Cardiac muscle cell (in vitro differentiated cells and primary cell): ENCODE measurements around the gene RAPGEF1. TPM values are rescaled to one million over a fixed set of nuclear protein-coding genes. Genes with fewer than 3 reads are reported as not detected.
A peak's percentile ranks its signal among the peaks of the same experiment; 100 is the strongest.

Experiments used
- DNase-seq, 2 donors: peaks; one replicate each; pipeline versions ENCODE4 v3.0.0 to v3.0.0-alpha.2; 2010 to 2017; ENCODE audit warnings: low read depth in 1 of 2, low spot score in 1 of 2
- H3K27ac ChIP-seq: fragments of 200-600 bp; sonication (generic); 2 replicates; pipeline ENCODE4 v1.5.1; 2016
- H3K27me3 ChIP-seq: fragments of 200-600 bp; sonication (generic); 2 replicates; pipeline ENCODE4 v1.6.0; 2016; ENCODE audit warnings: control low read depth
- H3K36me3 ChIP-seq: fragments of 200-600 bp; sonication (generic); 2 replicates; pipeline ENCODE4 v1.5.1; 2016; ENCODE audit warnings: control low read depth
- H3K4me1 ChIP-seq: fragments of 200-600 bp; sonication (generic); 2 replicates; pipeline ENCODE4 v1.8.1; 2017; ENCODE audit warnings: low read depth, mild to moderate bottlenecking, mixed run types
- H3K4me3 ChIP-seq: fragments of 200-600 bp; sonication (generic); 2 replicates; pipeline ENCODE4 v1.5.1; 2016; ENCODE audit warnings: mild to moderate bottlenecking
- H3K9me3 ChIP-seq: fragments of 200-600 bp; sonication (generic); 2 replicates; pipeline ENCODE4 v1.5.1; 2017; ENCODE audit warnings: low read depth, mild to moderate bottlenecking, control low read depth
- polyA plus RNA-seq: library from polyadenylated mRNA; unstranded; fragments of >200 nt; fragmentation: Nextera tagmentation; extraction: Ambion mirVana; gene quantifications from 2 replicates; pipeline ENCODE4 v1.2.1, GENCODE V29; 2016
- total RNA-seq: library from RNA; depleted of rRNA; stranded (reverse); fragments of >200 nt; gene quantifications from 2 replicates; pipeline ENCODE4 v1.2.3, GENCODE V29; 2016
- TF ChIP-seq, protein P1 (sequence below): IDR thresholded peaks from 2 replicates; pipeline ENCODE4 v1.5.1; 2012; ENCODE audit warnings: low read depth, mild to moderate bottlenecking, low read length

Gene RAPGEF1
- total and polyA plus RNA-seq, 2 experiments from 2014 or later: 42.1 to 51.1 TPM

DNA sequence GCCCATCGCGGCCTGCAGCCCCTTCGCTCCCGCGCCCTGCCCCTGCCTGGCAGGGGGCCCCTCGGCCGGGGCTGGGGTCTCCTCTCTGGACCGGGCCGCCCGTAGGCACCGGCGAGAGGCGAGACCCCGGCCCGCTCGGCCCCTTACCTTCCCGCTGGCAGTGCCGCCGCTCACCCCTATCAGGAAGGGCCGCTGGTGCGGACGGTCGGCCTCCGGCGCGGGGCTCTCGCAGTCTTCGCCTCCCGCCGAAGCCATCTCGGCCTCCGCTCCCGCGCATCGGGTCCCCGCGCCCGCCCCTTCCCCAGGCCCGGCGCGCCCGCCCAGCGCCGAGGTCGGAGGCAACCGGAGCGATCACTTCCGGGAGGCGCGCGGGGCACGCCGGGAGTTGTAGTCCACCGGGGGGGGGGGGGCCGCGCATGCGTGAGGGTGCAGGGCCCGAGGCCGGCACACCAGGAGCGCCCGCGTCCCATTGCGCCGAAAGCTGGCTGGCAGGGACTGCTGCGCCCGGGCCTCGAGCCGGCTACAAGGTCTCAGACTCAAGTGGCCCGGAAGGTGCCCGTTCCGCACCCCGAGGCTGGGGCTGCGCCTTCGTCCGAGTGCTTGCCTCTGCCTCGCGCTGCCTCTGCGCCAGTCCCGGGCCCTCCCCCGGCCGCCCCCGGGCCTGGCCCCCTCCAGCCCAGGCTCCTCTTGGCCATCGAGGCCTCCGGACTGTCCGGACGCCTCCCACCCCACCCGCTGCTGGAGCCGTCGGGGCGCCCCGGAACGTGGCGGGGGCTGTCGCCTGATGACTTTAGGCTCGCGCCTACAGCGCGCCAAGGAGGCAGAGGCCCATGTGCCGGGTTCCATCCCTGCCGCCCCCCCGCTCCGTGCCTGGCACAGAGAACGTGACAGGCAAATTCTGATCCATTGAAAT is 208.7 kb downstream of the RAPGEF1 start, which contains the start of gene UCK1:
Gene UCK1 (minus strand): TSS at position 344 of the 913 bp plus-strand sequence. CDS start 89 bp downstream, at position 255.
- H3K27me3 ChIP-seq: no peaks in the 10 kb centered on the region
- H3K9me3 ChIP-seq: no peaks in the 10 kb centered on the region
- peaks cover 7% of the 10 kb centered on the region for H3K36me3 ChIP-seq
- H3K27ac ChIP-seq: peak within 1 kb of the TSS; percentile 47
- DNase-seq: peak; percentile 87 to 92
- H3K4me1 ChIP-seq: peaks cover 5% of the 10 kb centered on the region
- H3K4me3 ChIP-seq: peak within 1 kb of the TSS; percentile 92
- TF ChIP-seq, protein P1, sequence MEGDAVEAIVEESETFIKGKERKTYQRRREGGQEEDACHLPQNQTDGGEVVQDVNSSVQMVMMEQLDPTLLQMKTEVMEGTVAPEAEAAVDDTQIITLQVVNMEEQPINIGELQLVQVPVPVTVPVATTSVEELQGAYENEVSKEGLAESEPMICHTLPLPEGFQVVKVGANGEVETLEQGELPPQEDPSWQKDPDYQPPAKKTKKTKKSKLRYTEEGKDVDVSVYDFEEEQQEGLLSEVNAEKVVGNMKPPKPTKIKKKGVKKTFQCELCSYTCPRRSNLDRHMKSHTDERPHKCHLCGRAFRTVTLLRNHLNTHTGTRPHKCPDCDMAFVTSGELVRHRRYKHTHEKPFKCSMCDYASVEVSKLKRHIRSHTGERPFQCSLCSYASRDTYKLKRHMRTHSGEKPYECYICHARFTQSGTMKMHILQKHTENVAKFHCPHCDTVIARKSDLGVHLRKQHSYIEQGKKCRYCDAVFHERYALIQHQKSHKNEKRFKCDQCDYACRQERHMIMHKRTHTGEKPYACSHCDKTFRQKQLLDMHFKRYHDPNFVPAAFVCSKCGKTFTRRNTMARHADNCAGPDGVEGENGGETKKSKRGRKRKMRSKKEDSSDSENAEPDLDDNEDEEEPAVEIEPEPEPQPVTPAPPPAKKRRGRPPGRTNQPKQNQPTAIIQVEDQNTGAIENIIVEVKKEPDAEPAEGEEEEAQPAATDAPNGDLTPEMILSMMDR: no peak

DNA sequence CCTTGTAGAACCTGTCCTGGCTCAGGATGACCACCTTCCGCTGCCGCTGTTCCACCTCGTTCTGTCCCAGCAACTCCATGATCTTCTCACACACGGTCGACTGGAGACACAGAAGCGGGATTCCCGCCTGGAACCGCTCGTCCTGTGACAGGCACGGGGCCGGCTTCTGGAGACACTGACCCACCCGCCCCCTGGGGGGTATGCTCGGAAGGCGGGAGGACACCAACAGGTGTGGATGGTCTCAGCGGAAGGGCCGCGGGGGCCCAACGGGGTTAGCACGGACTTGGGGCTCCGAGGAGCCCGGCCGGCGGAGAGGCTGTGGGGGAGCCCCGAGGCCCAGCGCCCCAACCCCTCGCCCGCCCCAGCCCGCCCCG is 209.3 kb downstream of the RAPGEF1 start:
- DNase-seq: peak; percentile 34 to 50
- Histone ChIP-seq H3K4me1 (peaks cover 5% of the 10 kb centered on the region), H3K9me3 (no peaks in the 10 kb centered on the region), H3K27me3 (no peaks in the 10 kb centered on the region), H3K4me3 (peak overlapping the region; percentile 92), H3K27ac (no peak overlapping the region), H3K36me3 (peaks cover 12% of the 10 kb centered on the region)
- TF ChIP-seq, protein P1: peak; percentile 10

DNA sequence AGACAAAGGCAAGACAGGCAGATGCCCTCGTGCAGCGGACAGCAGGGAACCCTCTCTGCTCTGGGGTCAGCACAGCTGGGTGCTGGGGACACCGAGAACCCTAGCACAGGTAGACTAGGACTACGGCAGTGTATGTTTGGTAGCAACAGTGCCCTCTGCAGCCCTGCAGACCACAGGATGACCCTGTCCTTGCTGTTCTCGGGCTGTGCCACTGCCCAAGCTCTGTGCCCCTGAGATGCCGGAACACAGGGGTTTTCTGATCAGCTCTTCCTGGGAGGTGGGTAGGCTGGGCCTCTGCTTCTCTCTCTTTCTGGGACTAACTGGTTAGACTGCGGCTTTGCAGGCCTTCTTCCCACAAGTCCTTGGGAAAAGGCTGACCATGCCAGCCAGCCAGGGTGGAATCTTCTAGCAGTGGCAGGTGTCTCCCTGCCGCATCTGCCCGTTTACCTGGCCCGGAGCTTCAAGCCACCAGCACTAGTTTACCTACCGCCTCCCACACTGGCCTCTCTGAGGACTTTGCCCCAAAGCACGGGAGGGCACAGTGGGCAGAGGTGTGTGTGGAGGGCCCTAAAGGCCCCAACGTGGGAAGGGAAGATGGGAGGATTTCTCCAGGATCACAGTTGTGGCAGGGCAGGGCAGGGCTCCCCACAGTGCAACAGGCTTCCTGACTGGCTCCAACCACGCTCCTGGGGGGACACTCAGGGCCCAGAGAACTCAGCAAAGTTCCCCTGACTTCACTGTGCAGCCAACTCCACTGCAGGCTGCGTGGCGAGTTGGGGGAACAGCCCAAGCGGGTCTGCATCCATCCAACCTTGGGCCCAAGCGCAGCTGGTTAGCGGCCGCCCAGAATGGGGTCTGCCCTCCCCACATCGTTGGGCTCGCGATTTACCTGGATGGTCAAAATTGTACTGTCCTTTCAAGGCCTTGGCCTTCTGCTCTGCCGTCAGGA is 210.0 kb downstream of the RAPGEF1 start:
- Histone ChIP-seq H3K27ac (no peak overlapping the region), H3K4me1 (peaks cover 2% of the 10 kb centered on the region), H3K36me3 (peaks cover 13% of the 10 kb centered on the region), H3K4me3 (peak overlapping the region; percentile 92), H3K9me3 (no peaks in the 10 kb centered on the region), H3K27me3 (no peaks in the 10 kb centered on the region)
- DNase-seq: no peak
- TF ChIP-seq, protein P1: no peak

DNA sequence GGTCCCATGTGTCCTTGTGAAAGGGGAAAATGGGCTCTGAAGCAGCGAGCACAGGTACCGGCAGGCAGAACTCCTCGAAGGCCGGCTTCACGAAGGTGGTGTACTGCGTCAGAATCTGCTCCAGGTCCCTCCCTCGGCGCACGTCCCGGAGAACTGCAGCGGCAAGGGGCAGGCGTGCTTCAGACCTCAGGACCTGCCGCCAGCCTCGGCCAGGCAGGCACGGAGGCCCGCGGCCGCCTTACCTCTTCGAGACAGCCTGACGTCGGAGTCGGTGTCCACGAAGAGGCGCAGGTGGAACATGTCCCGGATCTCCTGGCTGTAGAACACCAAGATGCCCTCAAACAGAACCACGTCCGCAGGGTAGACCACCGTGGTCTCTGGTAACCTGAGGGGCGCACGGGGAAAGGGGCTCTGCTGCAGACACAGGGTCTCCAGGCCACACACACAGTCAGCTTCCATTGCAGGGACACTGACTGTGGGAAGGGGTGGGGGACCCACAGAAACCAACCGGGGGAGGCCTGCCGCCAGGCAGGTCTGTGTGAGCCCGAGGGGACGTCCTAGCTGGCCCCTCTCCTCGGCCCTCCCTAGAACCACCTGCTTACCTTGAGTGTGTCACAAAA is 210.9 kb downstream of the RAPGEF1 start:
- no peak overlapping the region for H3K27ac ChIP-seq
- no peaks in the 10 kb centered on the region for H3K4me1 ChIP-seq
- no peaks in the 10 kb centered on the region for H3K9me3 ChIP-seq
- TF ChIP-seq, protein P1: no peak
- DNase-seq: no peak
- peaks cover 17% of the 10 kb centered on the region for H3K36me3 ChIP-seq
- no peaks in the 10 kb centered on the region for H3K27me3 ChIP-seq
- no peak overlapping the region for H3K4me3 ChIP-seq

DNA sequence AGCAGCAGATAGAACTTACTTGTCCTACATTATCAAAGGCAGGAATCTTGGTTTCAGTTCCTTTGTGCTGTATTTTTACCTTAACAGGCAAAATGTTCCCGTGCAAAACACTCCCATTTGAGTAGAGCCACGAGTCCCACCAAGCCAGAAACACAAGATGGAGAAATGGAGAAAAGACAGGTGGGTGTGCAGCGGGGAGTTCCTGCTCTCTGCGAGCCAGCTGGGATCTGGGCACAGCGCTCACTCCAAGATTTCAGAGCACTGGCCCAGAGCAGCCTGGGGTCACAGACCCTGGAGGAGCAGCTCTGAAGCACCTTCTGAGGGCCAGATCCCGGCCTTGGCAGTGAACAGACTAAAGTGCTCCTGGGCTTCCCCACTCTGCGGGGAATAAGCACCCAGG is 211.7 kb downstream of the RAPGEF1 start:
- TF ChIP-seq, protein P1: no peak

More for the DNA sequence above, 211.7 kb downstream of the RAPGEF1 start:
- Histone ChIP-seq H3K27me3 (no peaks in the 10 kb centered on the region), H3K36me3 (peaks cover 20% of the 10 kb centered on the region), H3K9me3 (no peaks in the 10 kb centered on the region), H3K27ac (no peak overlapping the region), H3K4me3 (no peak overlapping the region), H3K4me1 (no peaks in the 10 kb centered on the region)
- DNase-seq: no peak
